Ramos (cell line): ENCODE results near the gene PLPP3.

Experiments used
- in situ Hi-C: fragments of 300-500 bp; cut with MboI; formaldehyde crosslinking; loops from one replicate; pipeline ENCODE4 v1.14.3; 2022; ENCODE audit warnings: low sequenced_read_pairs; ENCODE audit not compliant: unreplicated experiment

Gene PLPP3

DNA sequence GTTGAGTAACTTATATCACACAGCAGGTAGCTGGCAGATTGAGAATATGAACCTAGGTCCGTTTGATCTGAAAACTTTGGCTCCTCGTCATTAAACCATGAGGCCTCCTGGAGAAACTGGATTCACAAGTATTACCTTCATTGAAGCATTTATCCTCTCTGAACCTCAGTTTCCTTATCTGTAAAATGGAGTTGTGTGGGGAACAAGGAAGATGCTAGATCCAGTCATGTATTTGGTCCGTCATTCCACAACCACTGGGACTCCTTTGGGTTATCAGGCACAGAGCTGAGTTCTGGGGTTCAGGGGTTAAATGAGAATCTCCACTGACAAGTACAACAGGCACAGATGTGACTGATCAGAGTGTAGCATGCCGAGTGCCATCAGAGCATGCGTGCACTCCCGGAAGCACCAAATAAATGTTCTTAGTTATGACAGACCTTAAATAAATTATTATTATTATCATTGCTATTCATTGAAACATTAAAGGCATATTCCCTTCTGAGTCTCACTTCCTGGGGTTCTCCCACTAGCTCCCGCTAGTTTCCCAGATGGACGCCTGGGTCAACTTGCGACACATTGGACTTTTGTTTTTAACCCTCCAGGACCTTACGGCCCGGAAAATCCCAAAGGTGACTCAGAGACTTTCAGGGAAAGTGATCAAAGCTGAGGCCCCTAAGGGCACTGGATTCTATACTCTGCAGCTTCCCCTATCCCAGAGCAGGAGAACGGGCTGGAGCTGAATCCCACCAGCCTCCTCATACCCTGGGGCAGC is 130.6 kb downstream of the PLPP3 start:
- in situ Hi-C loops, result no loop called here

DNA sequence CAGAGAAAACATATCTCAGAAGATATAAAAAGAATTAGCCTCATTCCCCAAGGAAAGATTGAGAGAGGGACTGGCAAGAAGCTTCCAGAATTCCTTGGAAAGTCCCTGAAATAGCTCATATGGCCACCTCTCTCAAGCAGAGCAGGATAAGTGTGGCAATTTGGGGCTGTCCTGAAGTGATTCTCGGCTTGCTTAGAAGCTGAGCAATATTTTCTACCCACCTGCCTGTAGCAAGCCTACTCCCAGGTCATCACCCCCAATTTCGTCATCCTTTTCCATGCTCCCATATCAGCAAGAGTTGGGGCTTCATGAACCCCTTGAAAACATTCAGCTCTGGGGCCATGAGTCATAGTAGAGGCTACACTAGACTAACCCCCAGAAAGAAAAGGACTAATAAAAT is 131.5 kb downstream of the PLPP3 start:
- in situ Hi-C loops, result no loop called here

DNA sequence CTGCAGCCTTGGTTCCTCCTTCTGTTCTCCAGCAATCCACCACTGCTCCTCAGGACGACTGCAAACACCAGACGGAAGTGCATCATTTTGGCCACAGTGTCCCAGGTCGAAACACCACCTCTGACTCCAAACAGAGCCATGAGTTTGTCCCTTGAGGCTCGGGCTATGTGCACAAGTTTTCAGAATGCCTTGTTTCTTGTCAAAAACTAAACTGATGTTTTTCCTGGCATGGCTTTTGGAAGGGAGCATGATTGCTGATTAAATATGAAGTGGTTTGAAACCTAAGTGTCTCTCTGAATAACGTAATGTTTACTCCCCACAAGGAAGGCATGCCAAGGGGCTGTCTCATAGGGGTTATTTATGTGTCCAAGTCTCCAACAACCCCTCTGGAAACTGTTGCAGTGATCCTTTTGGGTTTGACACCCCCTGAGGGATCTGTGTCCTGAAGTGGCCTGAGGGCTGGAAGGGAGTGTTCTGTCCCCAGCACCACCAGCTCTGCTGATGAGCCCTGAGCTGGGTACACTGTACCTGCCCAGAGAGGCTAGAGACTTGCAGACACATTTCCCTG is 132.7 kb downstream of the PLPP3 start:
- in situ Hi-C loops, result no loop called here

DNA sequence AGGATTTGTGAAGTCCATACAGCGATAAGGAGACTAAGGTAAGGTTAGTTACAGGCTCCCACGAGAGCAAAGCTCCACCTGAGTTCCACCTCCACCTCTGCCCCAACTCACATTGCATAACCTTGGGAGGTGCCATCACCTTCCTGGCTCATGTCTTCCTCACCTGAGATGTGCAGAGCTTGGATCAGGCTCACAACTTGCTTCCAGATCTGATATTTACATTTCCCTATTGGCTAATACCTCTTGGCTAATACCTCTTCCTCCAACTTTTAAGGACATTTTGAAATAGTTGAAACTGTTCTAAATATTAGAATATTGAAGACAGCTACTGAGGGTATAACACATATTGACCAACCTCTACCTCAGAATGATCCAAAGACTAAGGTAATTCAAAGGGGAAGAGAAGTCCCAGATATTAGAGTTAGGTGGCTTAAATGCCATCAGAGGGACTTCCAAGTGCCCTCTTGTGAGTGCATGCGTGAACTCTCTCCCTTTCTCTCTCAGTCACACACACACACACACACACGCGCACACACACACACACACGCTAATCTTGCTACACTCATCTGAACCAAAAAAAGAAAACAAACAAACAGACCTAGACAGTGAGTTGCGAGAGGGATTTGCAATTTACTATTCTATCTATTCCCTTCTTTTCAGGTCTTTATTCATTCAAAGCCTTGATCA is 134.3 kb downstream of the PLPP3 start:
- in situ Hi-C loops, result no loop called here
